ENCODE results near the gene LY6G6D. TPM values are rescaled to one million over a fixed set of nuclear protein-coding genes. Genes with fewer than 3 reads are reported as not detected.

LY6G6D gene
- total RNA-seq, 1 donor from 2014 or later = not detected

Small RNA genes within 50 kb of the gene (small RNA-seq; reads per million reads assigned to genes)
- gene LY6G6D (ENCODE audit: low replicate concordance) (not detected), gene MIR4646 (ENCODE audit: low replicate concordance) (not detected), gene MSH5-SAPCD1 (ENCODE audit: low replicate concordance) (not detected), gene RNU6-850P (ENCODE audit: low replicate concordance) (not detected), gene SAPCD1 (ENCODE audit: low replicate concordance) (not detected)

Other genes with a start within 250 kb of the LY6G6D start
- gene MICB, start 217.2 kb upstream of the LY6G6D start, total RNA-seq = 3.6 TPM
- gene MCCD1, start 186.4 kb upstream of the LY6G6D start, total RNA-seq = 9.8 TPM
- gene DDX39B, start 173.3 kb upstream of the LY6G6D start, total RNA-seq = 530 TPM
- gene ATP6V1G2, start 168.7 kb upstream of the LY6G6D start, total RNA-seq = 2.2 TPM
- 26.4 TPM for gene NFKBIL1, start 167.7 kb upstream of the LY6G6D start, total RNA-seq
- gene LTA, start 143.1 kb upstream of the LY6G6D start, total RNA-seq = not detected
- 0.35 TPM for gene TNF, start 139.8 kb upstream of the LY6G6D start, total RNA-seq
- gene LTB, start 132.9 kb upstream of the LY6G6D start, total RNA-seq = 3.1 TPM
- gene LST1, start 129.1 kb upstream of the LY6G6D start, total RNA-seq = 12.3 TPM
- 0.35 TPM for gene NCR3, start 122.3 kb upstream of the LY6G6D start, total RNA-seq
- gene AIF1, start 100.1 kb upstream of the LY6G6D start, total RNA-seq = 18.7 TPM
- gene PRRC2A, start 94.6 kb upstream of the LY6G6D start, total RNA-seq = 111 TPM
- gene BAG6, start 62.7 kb upstream of the LY6G6D start, total RNA-seq = 208 TPM
- 24.0 TPM for gene APOM, start 59.5 kb upstream of the LY6G6D start, total RNA-seq
- 18.3 TPM for gene C6orf47, start 54.6 kb upstream of the LY6G6D start, total RNA-seq
- gene GPANK1, start 50.4 kb upstream of the LY6G6D start, total RNA-seq = 16.5 TPM
- gene CSNK2B, start 49.3 kb upstream of the LY6G6D start, total RNA-seq = 99.5 TPM
- 3.3 TPM for gene LY6G5B, start 45.4 kb upstream of the LY6G6D start, total RNA-seq
- 1.1 TPM for gene LY6G5C, start 34.3 kb upstream of the LY6G6D start, total RNA-seq
- gene ABHD16A, start 12.0 kb upstream of the LY6G6D start, total RNA-seq = 56.0 TPM
- gene LY6G6F, start 8.5 kb upstream of the LY6G6D start, total RNA-seq = not detected
- gene LY6G6C, start 6.4 kb downstream of the LY6G6D start, total RNA-seq = not detected
- gene MPIG6B, start 8.0 kb downstream of the LY6G6D start, total RNA-seq = 4.7 TPM
- gene DDAH2, start 14.0 kb downstream of the LY6G6D start, total RNA-seq = 121 TPM
- gene CLIC1, start 21.2 kb downstream of the LY6G6D start, total RNA-seq = 227 TPM
- 18.9 TPM for gene MSH5, start 24.7 kb downstream of the LY6G6D start, total RNA-seq
- gene SAPCD1, start 47.3 kb downstream of the LY6G6D start, total RNA-seq = 4.3 TPM
- 8.6 TPM for gene VWA7, start 62.0 kb downstream of the LY6G6D start, total RNA-seq
- gene VARS1, start 80.4 kb downstream of the LY6G6D start, total RNA-seq = 38.8 TPM
- 33.5 TPM for gene LSM2, start 91.6 kb downstream of the LY6G6D start, total RNA-seq
- gene HSPA1L, start 99.9 kb downstream of the LY6G6D start, total RNA-seq = 2.9 TPM
- 1,222 TPM for gene HSPA1A, start 100.2 kb downstream of the LY6G6D start, total RNA-seq
- 1,232 TPM for gene HSPA1B, start 112.4 kb downstream of the LY6G6D start, total RNA-seq
- 46.4 TPM for gene NEU1, start 147.5 kb downstream of the LY6G6D start, total RNA-seq
- 28.4 TPM for gene SLC44A4, start 163.6 kb downstream of the LY6G6D start, total RNA-seq
- 71.4 TPM for gene EHMT2, start 182.3 kb downstream of the LY6G6D start, total RNA-seq
- gene ZBTB12, start 186.7 kb downstream of the LY6G6D start, total RNA-seq = 14.4 TPM
- gene C2, start 212.4 kb downstream of the LY6G6D start, total RNA-seq = 7.1 TPM
- 9.9 TPM for gene CFB, start 230.7 kb downstream of the LY6G6D start, total RNA-seq
- gene NELFE, start 243.6 kb downstream of the LY6G6D start, total RNA-seq = 50.0 TPM
- gene SKIC2, start 243.8 kb downstream of the LY6G6D start, total RNA-seq = 53.5 TPM

All from metanephros (tissue), 2 donors.